ENCODE measurements around the gene RMDN3. TPM values are rescaled to one million over a fixed set of nuclear protein-coding genes. Genes with fewer than 3 reads are reported as not detected.

Gene RMDN3
- total and polyA plus RNA-seq, 2 experiments from 2014 or later = 26.0 to 46.8 TPM

DNA sequence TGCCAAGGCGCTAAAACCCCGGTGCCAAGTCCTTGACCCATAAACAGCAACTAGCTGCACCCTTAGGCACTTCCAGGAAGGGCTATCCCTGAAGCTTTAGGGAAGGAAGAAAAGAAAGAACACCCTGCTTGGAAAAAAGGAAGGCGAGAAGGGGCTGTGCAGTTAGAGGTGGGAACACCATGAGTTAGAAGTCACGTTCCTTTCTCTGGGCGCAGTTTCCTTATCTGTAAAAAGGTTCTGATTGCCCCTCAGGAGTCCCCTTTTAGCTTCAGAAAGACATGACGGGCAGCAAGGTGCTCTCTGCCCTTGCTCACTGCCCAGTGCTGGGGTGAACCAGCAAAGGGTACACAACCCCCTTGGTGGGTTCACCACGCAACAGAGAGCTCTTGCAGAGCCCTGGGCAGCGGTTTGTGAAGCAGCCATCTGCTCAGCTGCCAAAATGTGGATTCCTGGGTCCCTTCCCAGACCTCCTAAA lies 9.6 kb upstream of the RMDN3 start:
- Histone ChIP-seq H3K79me2 (no peaks in the 10 kb centered on the region), H3K27me3 (no peaks in the 10 kb centered on the region), H3K9me2 (replicated peaks; ENCODE audit: insufficient read depth) (no peaks in the 10 kb centered on the region), H2AFZ (peak overlapping the region; percentile 84), H3K9me3 (ENCODE audit: low read depth) (no peaks in the 10 kb centered on the region), H3K4me3 (peak overlapping the region; percentile 57), H3K4me2 (peak overlapping the region; percentile 93), H4K20me1 (ENCODE audit: insufficient read depth, poor library complexity, severe bottlenecking) (no peaks in the 10 kb centered on the region), H3K4me1 (ENCODE audit: insufficient read depth) (peaks cover 33% of the 10 kb centered on the region), H3K36me3 (replicated peaks; ENCODE audit: insufficient read depth, low read depth) (no peaks in the 10 kb centered on the region), H3K27ac (peak overlapping the region; percentile 97)
- TF ChIP-seq, protein P1, sequence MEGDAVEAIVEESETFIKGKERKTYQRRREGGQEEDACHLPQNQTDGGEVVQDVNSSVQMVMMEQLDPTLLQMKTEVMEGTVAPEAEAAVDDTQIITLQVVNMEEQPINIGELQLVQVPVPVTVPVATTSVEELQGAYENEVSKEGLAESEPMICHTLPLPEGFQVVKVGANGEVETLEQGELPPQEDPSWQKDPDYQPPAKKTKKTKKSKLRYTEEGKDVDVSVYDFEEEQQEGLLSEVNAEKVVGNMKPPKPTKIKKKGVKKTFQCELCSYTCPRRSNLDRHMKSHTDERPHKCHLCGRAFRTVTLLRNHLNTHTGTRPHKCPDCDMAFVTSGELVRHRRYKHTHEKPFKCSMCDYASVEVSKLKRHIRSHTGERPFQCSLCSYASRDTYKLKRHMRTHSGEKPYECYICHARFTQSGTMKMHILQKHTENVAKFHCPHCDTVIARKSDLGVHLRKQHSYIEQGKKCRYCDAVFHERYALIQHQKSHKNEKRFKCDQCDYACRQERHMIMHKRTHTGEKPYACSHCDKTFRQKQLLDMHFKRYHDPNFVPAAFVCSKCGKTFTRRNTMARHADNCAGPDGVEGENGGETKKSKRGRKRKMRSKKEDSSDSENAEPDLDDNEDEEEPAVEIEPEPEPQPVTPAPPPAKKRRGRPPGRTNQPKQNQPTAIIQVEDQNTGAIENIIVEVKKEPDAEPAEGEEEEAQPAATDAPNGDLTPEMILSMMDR (IDR thresholded peaks at IDR 0.05; ENCODE audit: poor library complexity) = no peak
- TF ChIP-seq EZH2 (IDR thresholded peaks at IDR 0.05; ENCODE audit: borderline replicate concordance) = no peak
- no peak for TF ChIP-seq EZH2phosphoT487 (IDR thresholded peaks at IDR 0.05; ENCODE audit: low read depth, severe bottlenecking, unreplicated experiment)
- DNase-seq (ENCODE audit: low spot score) = no peak
- WGBS (ENCODE audit: low lambda C conversion rate, missing lambda C conversion rate) = 28% methylated on average over 8 of the region's 8 CpGs

DNA sequence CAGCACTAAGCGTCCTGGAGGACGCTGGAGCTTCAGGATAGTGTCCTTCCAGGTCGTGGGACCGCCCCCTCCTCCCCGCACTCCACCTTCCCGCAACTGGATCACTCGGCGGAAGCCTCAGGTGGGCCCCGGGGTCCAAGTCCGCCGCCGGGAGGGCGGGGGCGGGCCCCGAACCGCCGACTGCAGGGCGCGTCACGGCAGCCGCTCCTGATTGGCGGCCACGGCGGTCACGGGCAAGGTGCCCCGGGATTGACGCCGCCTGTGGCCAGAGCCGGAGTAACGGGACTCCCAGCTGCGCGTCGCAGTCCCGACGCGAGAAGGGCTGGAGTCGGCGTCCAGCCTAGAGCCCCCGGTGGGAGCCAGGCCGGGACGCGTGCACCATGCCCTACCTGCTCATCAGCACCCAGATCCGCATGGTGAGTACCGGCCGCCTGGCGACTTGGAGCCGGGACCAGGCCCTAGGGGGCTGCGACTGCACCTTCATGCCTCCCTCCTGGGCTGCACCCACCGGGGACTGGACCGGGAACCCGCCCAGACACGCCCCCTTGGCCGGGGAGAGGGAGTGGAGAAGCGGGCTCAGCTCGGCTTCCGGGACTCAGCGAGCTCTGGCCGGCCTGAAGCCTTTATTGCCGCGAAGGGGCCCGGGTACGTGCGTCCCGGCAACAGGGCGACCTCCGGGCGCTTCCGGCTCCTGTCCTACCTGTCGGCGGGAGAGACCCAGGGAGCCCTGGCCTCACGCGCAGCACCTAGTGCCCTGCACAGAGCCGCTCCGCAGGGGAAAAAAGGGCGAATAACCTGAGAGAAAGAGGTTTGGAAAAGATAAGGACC lies 9.0 kb upstream of the RMDN3 start, which contains the start of gene GCHFR:
GCHFR (plus strand) TSS at position 268 of the 828 bp plus-strand sequence; CDS start at position 381, 113 bp downstream.
- H3K27me3 ChIP-seq = no peaks in the 10 kb centered on the region
- peak within 1 kb of the TSS; percentile 57 for H3K4me3 ChIP-seq
- peak; percentile 93 for DNase-seq (ENCODE audit: low spot score)
- WGBS (ENCODE audit: low lambda C conversion rate, missing lambda C conversion rate) = 2% methylated on average over 59 of the region's 75 CpGs
- H2AFZ ChIP-seq = peak within 1 kb of the TSS; percentile 84
- H3K9me2 ChIP-seq (replicated peaks; ENCODE audit: insufficient read depth) = no peaks in the 10 kb centered on the region
- H3K4me1 ChIP-seq (ENCODE audit: insufficient read depth) = peaks cover 27% of the 10 kb centered on the region
- no peaks in the 10 kb centered on the region for H3K79me2 ChIP-seq
- peak within 1 kb of the TSS; percentile 97 for H3K27ac ChIP-seq
- TF ChIP-seq, protein P1 (IDR thresholded peaks at IDR 0.05; ENCODE audit: poor library complexity) = peak; percentile 48
- TF ChIP-seq EZH2 (IDR thresholded peaks at IDR 0.05; ENCODE audit: borderline replicate concordance) (no peak), EZH2phosphoT487 (IDR thresholded peaks at IDR 0.05; ENCODE audit: low read depth, severe bottlenecking, unreplicated experiment) (no peak)
- H3K9me3 ChIP-seq (ENCODE audit: low read depth) = no peaks in the 10 kb centered on the region
- H3K4me2 ChIP-seq = peak within 1 kb of the TSS; percentile 93
- no peaks in the 10 kb centered on the region for H3K36me3 ChIP-seq (replicated peaks; ENCODE audit: insufficient read depth, low read depth)
- no peaks in the 10 kb centered on the region for H4K20me1 ChIP-seq (ENCODE audit: insufficient read depth, poor library complexity, severe bottlenecking)

DNA sequence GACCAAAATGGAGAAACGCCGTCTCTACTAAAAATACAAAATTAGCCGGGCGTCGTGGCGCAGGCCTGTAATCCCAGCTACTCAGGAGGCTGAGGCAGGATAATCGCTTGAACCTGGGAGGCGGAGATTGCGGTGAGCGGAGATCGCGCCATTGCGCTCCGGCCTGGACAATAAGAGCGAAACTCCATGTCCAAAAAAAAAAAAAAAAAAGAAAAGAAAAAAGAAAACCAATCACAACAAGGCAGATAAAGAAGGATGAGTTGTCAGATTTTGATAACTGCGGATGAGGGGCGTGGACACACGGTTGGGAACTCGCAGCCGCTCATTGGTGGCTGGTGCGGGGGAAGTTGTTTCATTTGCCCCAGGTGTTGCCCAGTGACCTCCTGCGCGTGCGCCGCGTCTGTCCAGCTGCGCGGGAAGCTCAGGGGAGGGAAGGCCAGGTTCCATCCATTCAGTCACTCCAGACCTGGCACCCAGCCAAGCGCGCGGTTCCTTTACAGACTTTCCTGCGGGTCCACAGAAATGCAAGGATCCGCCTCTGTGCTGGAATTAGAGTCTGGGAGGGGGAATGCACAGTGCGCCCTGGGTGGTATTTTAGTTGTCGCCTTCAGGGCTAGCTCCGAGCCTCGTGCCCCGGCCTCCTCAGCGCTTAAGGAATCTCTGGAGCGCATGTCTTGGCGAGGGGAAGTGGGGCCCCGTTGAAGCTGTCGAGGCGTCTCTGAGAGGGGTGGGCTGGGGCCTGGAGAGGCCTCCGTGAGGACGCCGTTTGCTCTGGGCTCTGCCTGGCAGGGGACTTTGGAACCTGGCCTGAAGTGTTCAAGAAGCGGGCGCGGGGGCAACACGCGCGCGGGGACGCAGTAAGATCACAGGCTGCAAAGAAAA lies 8.1 kb upstream of the RMDN3 start:
- Histone ChIP-seq H3K27ac (peak overlapping the region; percentile 97), H3K4me3 (peak overlapping the region; percentile 37)
- 49% methylated on average over 52 of the region's 55 CpGs for WGBS (ENCODE audit: low lambda C conversion rate, missing lambda C conversion rate)

More for the DNA sequence above, 8.1 kb upstream of the RMDN3 start:
- Histone ChIP-seq H3K9me3 (ENCODE audit: low read depth) (no peaks in the 10 kb centered on the region), H3K79me2 (no peaks in the 10 kb centered on the region), H3K9me2 (replicated peaks; ENCODE audit: insufficient read depth) (no peaks in the 10 kb centered on the region), H3K36me3 (replicated peaks; ENCODE audit: insufficient read depth, low read depth) (no peaks in the 10 kb centered on the region), H4K20me1 (ENCODE audit: insufficient read depth, poor library complexity, severe bottlenecking) (no peaks in the 10 kb centered on the region), H3K4me1 (ENCODE audit: insufficient read depth) (peaks cover 24% of the 10 kb centered on the region), H3K27me3 (no peaks in the 10 kb centered on the region), H2AFZ (peak overlapping the region; percentile 84), H3K4me2 (peak overlapping the region; percentile 93)
- TF ChIP-seq EZH2phosphoT487 (IDR thresholded peaks at IDR 0.05; ENCODE audit: low read depth, severe bottlenecking, unreplicated experiment) (no peak), EZH2 (IDR thresholded peaks at IDR 0.05; ENCODE audit: borderline replicate concordance) (no peak)
- TF ChIP-seq, protein P1 (IDR thresholded peaks at IDR 0.05; ENCODE audit: poor library complexity) = no peak
- peak; percentile 74 for DNase-seq (ENCODE audit: low spot score)
